ENCODE data around the gene PLCH1. TPM values are rescaled to one million over a fixed set of nuclear protein-coding genes. Genes with fewer than 3 reads are reported as not detected.

Gene PLCH1
- total and polyA plus RNA-seq, 9 of the 15 experiments (the other 6 are each of a cell fraction or from before 2014, with no cell fraction given): 0.17 to 0.62 (median 0.40) TPM

DNA sequence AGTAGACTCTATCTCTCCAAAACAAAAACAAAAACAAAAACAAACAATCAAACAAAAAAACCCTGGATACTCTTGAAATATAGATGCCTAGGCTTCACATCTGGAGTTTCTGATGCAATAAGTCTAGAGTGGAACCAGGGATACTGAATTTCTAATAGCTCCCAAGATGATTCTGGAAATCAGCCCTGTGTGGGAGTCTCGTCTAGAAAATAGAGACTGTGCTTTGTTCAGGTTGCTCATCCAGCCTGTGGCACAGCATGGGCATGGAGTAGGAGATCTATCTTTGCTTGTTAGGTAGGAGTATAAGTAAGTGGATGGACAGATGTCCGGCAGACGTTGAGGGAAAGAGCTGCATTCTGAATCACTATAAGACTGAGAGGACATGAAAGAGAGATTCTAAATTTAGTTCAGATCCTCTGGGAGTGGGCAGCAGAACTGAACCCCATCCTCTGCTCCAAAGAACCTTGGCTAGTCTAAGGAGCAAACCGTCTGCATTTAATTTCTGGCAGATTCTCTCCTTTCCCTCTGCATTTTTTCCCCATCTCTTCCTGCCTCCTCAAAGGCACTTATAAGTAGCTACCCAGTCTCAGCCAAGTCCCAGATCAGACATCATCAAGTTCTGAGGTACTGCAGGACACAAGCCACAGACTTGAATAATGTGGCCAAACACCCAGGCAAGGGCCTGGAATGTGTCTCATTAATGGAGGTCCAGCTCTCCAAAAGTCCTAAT lies 358.8 kb downstream of the PLCH1 start (continued):
- TF ChIP-seq, protein P1, sequence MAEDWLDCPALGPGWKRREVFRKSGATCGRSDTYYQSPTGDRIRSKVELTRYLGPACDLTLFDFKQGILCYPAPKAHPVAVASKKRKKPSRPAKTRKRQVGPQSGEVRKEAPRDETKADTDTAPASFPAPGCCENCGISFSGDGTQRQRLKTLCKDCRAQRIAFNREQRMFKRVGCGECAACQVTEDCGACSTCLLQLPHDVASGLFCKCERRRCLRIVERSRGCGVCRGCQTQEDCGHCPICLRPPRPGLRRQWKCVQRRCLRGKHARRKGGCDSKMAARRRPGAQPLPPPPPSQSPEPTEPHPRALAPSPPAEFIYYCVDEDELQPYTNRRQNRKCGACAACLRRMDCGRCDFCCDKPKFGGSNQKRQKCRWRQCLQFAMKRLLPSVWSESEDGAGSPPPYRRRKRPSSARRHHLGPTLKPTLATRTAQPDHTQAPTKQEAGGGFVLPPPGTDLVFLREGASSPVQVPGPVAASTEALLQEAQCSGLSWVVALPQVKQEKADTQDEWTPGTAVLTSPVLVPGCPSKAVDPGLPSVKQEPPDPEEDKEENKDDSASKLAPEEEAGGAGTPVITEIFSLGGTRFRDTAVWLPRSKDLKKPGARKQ (CRISPR knock-in tag; IDR thresholded peaks at IDR 0.05): no peak
- TF ChIP-seq ZBTB8A (IDR thresholded peaks at IDR 0.05; ENCODE audit: partially characterized antibody) (no peak), SMAD3 (CRISPR knock-in tag; conservative IDR thresholded peaks at IDR 0.05) (no peak), STAG1 (CRISPR knock-in tag; IDR thresholded peaks at IDR 0.05; ENCODE audit: borderline replicate concordance) (no peak), ZNF444 (CRISPR knock-in tag; IDR thresholded peaks at IDR 0.05) (no peak), ZBED1 (IDR thresholded peaks at IDR 0.05) (no peak), RFX5 (IDR thresholded peaks at IDR 0.05; ENCODE audit: low read depth, low read length) (no peak), GTF2F1 (IDR thresholded peaks at IDR 0.05; ENCODE audit: low read depth, low read length) (no peak)
- TF ChIP-seq, protein P2, sequence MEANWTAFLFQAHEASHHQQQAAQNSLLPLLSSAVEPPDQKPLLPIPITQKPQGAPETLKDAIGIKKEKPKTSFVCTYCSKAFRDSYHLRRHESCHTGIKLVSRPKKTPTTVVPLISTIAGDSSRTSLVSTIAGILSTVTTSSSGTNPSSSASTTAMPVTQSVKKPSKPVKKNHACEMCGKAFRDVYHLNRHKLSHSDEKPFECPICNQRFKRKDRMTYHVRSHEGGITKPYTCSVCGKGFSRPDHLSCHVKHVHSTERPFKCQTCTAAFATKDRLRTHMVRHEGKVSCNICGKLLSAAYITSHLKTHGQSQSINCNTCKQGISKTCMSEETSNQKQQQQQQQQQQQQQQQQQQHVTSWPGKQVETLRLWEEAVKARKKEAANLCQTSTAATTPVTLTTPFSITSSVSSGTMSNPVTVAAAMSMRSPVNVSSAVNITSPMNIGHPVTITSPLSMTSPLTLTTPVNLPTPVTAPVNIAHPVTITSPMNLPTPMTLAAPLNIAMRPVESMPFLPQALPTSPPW (CRISPR knock-in tag; IDR thresholded peaks at IDR 0.05): no peak

Measured in K562 (cell line).